SK-N-SH treated with all-trans-retinoic acid at 6 μM for 48 hours (cell line): ENCODE results near the gene RCHY1.

Experiments
- ATAC-seq: fragments of 200-7000 bp; cut with Tn5 transposase; 3 replicates; pipeline ENCODE4 v1.9.1; 2020; ENCODE audit warnings: mild to moderate bottlenecking, moderate library complexity
- ARNTL ChIP-seq: fragments of 450-650 bp; formaldehyde crosslinking; IDR thresholded peaks from 2 replicates; pipeline ENCODE4 v1.5.0; 2020; ENCODE audit warnings: low read depth, mild to moderate bottlenecking, moderate library complexity, borderline replicate concordance
- BACH2 ChIP-seq: fragments of 250-450 bp; sonication (Bioruptor Pico); IDR thresholded peaks from 2 replicates; pipeline ENCODE4 v1.9.0; 2021; ENCODE audit warnings: mild to moderate bottlenecking, borderline replicate concordance
- CREB5 ChIP-seq: fragments of 250-450 bp; sonication (Bioruptor Pico); IDR thresholded peaks from 2 replicates; pipeline ENCODE4 v1.5.1; 2020; ENCODE audit warnings: low read depth, mild to moderate bottlenecking, moderate library complexity
- CSDC2 ChIP-seq: fragments of 250-450 bp; sonication (Bioruptor Pico); IDR thresholded peaks from 2 replicates; pipeline ENCODE4 v1.5.0; 2020; ENCODE audit warnings: mild to moderate bottlenecking, moderate library complexity
- CSRNP3 ChIP-seq: fragments of 250-450 bp; sonication (Bioruptor Pico); IDR thresholded peaks from 2 replicates; pipeline ENCODE4 v1.5.1; 2021; ENCODE audit warnings: mild to moderate bottlenecking, moderate library complexity
- ESRRG ChIP-seq: fragments of 250-450 bp; sonication (Bioruptor Pico); IDR thresholded peaks from 2 replicates; pipeline ENCODE4 v1.6.1; 2021; ENCODE audit warnings: mild to moderate bottlenecking
- GLIS3 ChIP-seq: fragments of 250-450 bp; sonication (Bioruptor Pico); IDR thresholded peaks from 2 replicates; pipeline ENCODE4 v1.5.0; 2020; ENCODE audit warnings: mild to moderate bottlenecking, moderate library complexity
- ISL1 ChIP-seq: fragments of 250-450 bp; sonication (Bioruptor Pico); IDR thresholded peaks from 2 replicates; pipeline ENCODE4 v2.1.2; 2022; ENCODE audit warnings: mild to moderate bottlenecking, moderate library complexity
- OSR1 ChIP-seq: fragments of 250-450 bp; sonication (Bioruptor Pico); IDR thresholded peaks from 2 replicates; pipeline ENCODE4 v1.8.0; 2022; ENCODE audit warnings: moderate library complexity, mild to moderate bottlenecking, inconsistent platforms
- PATZ1 ChIP-seq: fragments of 250-450 bp; sonication (Bioruptor Pico); IDR thresholded peaks from 2 replicates; pipeline ENCODE4 v1.8.0; 2020; ENCODE audit warnings: mild to moderate bottlenecking, moderate library complexity, borderline replicate concordance
- POU6F1 ChIP-seq: fragments of 250-450 bp; sonication (Bioruptor Pico); IDR thresholded peaks from 2 replicates; pipeline ENCODE4 v1.8.0; 2021; ENCODE audit warnings: low read depth, mild to moderate bottlenecking, moderate library complexity, borderline replicate concordance
- PPARA ChIP-seq: fragments of 250-450 bp; sonication (Bioruptor Pico); IDR thresholded peaks from 2 replicates; pipeline ENCODE4 v1.5.0; 2020; ENCODE audit warnings: mild to moderate bottlenecking, borderline replicate concordance
- RARB ChIP-seq: fragments of 250-450 bp; sonication (Bioruptor Pico); IDR thresholded peaks from 2 replicates; pipeline ENCODE4 v1.8.0; 2021; ENCODE audit warnings: mild to moderate bottlenecking, moderate library complexity
- SNAI2 ChIP-seq: fragments of 250-450 bp; sonication (Bioruptor Pico); IDR thresholded peaks from 2 replicates; pipeline ENCODE4 v1.5.0; 2020; ENCODE audit warnings: mild to moderate bottlenecking, moderate library complexity
- TCF4 ChIP-seq: fragments of 250-450 bp; sonication (Bioruptor Pico); IDR thresholded peaks from 2 replicates; pipeline ENCODE4 v1.8.0; 2021; ENCODE audit warnings: mild to moderate bottlenecking, moderate library complexity, borderline replicate concordance
- TOX ChIP-seq: fragments of 250-450 bp; sonication (Bioruptor Pico); IDR thresholded peaks from 2 replicates; pipeline ENCODE4 v1.8.0; 2021; ENCODE audit warnings: mild to moderate bottlenecking, moderate library complexity, borderline replicate concordance
- ZC3H10 ChIP-seq: fragments of 250-450 bp; sonication (Bioruptor Pico); IDR thresholded peaks from 2 replicates; pipeline ENCODE4 v1.5.1; 2021; ENCODE audit warnings: mild to moderate bottlenecking, moderate library complexity
- ZFP3 ChIP-seq: fragments of 250-450 bp; sonication (Bioruptor Pico); IDR thresholded peaks from 2 replicates; pipeline ENCODE4 v1.5.0; 2020; ENCODE audit warnings: mild to moderate bottlenecking, moderate library complexity
- ZFP30 ChIP-seq: fragments of 450-650 bp; formaldehyde crosslinking; IDR thresholded peaks from 2 replicates; pipeline ENCODE4 v1.5.0; 2022; ENCODE audit warnings: mild to moderate bottlenecking, moderate library complexity
- ZNF565 ChIP-seq: fragments of 450-650 bp; formaldehyde crosslinking; conservative IDR thresholded peaks from 2 replicates; pipeline ENCODE4 v1.5.0; 2020; ENCODE audit warnings: low read depth, mild to moderate bottlenecking, moderate library complexity
- ZNF70 ChIP-seq: fragments of 450-650 bp; formaldehyde crosslinking; IDR thresholded peaks from 2 replicates; pipeline ENCODE4 v1.5.0; 2020; ENCODE audit warnings: mild to moderate bottlenecking, moderate library complexity
- ZNF8 ChIP-seq: fragments of 450-650 bp; formaldehyde crosslinking; IDR thresholded peaks from 2 replicates; pipeline ENCODE4 v1.5.0; 2020; ENCODE audit warnings: mild to moderate bottlenecking, moderate library complexity

RCHY1 gene

GRCh38 chr4:75499900-75500299 is 14.3 kb downstream of the RCHY1 start:
- no peak for TF ChIP-seq ZFP3 (CRISPR knock-in tag)
- TF ChIP-seq BACH2 (CRISPR knock-in tag) = no peak
- no peak for TF ChIP-seq ZNF70 (CRISPR knock-in tag)
- no peak for TF ChIP-seq ZNF8 (CRISPR knock-in tag)
- no peak for TF ChIP-seq GLIS3 (CRISPR knock-in tag)
- TF ChIP-seq ARNTL = no peak
- no peak for TF ChIP-seq PPARA (CRISPR knock-in tag)
- TF ChIP-seq CREB5 (CRISPR knock-in tag) = no peak
- TF ChIP-seq ZFP30 (CRISPR knock-in tag) = no peak
- no peak for TF ChIP-seq ZC3H10 (CRISPR knock-in tag)
- ATAC-seq = no peak

- peak; percentile 40; the same call in 2 of the 3 replicates for ATAC-seq
- TF ChIP-seq RARB (CRISPR knock-in tag) (no peak), CSRNP3 (no peak), PPARA (CRISPR knock-in tag) (no peak), ZNF8 (CRISPR knock-in tag) (no peak), POU6F1 (CRISPR knock-in tag) (no peak), ISL1 (CRISPR knock-in tag) (no peak), PATZ1 (CRISPR knock-in tag) (no peak), ZNF70 (CRISPR knock-in tag) (no peak), ESRRG (CRISPR knock-in tag) (no peak), ZNF565 (CRISPR knock-in tag) (no peak), ZFP3 (CRISPR knock-in tag) (no peak), ZC3H10 (CRISPR knock-in tag) (no peak), OSR1 (CRISPR knock-in tag) (no peak), GLIS3 (CRISPR knock-in tag) (no peak), BACH2 (CRISPR knock-in tag) (no peak), TCF4 (CRISPR knock-in tag) (no peak), SNAI2 (CRISPR knock-in tag) (no peak), CREB5 (CRISPR knock-in tag) (no peak)
Measured at GRCh38 chr4:75498041-75498440, 16.2 kb downstream of the RCHY1 start.

- peak; percentile 72 for ATAC-seq
- TF ChIP-seq TOX (CRISPR knock-in tag) (no peak), ZFP30 (CRISPR knock-in tag) (no peak), PPARA (CRISPR knock-in tag) (no peak), PATZ1 (CRISPR knock-in tag) (no peak), ZC3H10 (CRISPR knock-in tag) (no peak), GLIS3 (CRISPR knock-in tag) (no peak), SNAI2 (CRISPR knock-in tag) (no peak), POU6F1 (CRISPR knock-in tag) (no peak), ZNF70 (CRISPR knock-in tag) (no peak), CSDC2 (CRISPR knock-in tag) (no peak)
Measured at GRCh38 chr4:75497133-75497532, 17.1 kb downstream of the RCHY1 start.
